A549 (cell line): Measurements from ENCODE around the gene PLIN4. TPM values are rescaled to one million over a fixed set of nuclear protein-coding genes. Genes with fewer than 3 reads are reported as not detected.

Experiments
- ATAC-seq, 2 experiments: fragments of 200-7000 bp in 1 of 2; fragments of >200 bp in 1 of 2; cut with Nextera tagmentation in 1 of 2; cut with Tn5 transposase in 1 of 2; 3 replicates each; pipeline versions ENCODE4 v1.8.0 to v1.9.1; 2018 to 2020; ENCODE audit warnings: mild to moderate bottlenecking in 1 of 2, moderate library complexity in 1 of 2
- CTCF ChIA-PET: fragments of 300-600 bp; sonication (Branson Sonifier 250); formaldehyde crosslinking; extraction: SDS; loops from one replicate; lab custom pipeline; 2021; ENCODE audit warnings: antibody characterized with exemption, inconsistent platforms; lab: Yijun Ruan, JAX
- POLR2A ChIA-PET: fragments of 350-600 bp; formaldehyde crosslinking; extraction: SDS; loops from one replicate; lab custom pipeline; 2021; ENCODE audit warnings: antibody characterized with exemption, inconsistent platforms; lab: Yijun Ruan, JAX
- DNase-seq, 2 experiments: peaks; one replicate each; pipeline versions ENCODE4 v3.0.0 to v3.0.0-alpha.2; 2011 to 2016; ENCODE audit warnings: low read depth in 1 of 2, low spot score in 1 of 2
- FAIRE-seq: peaks from 2 replicates; lab custom pipeline; 2011; peaks lifted over from hg19 to GRCh38; lab: Jason Lieb, UNC
- H3K27ac ChIP-seq, 2 experiments: fragments of >200 bp; sonication (Bioruptor Twin); formaldehyde crosslinking; 3 replicates each; pipeline ENCODE4 v1.5.1; 2016 to 2017
- H3K4me1 ChIP-seq: fragments of >200 bp; sonication (Bioruptor Twin); formaldehyde crosslinking; 3 replicates; pipeline ENCODE4 v1.6.1; 2016
- H3K4me2 ChIP-seq: fragments of >200 bp; sonication (Bioruptor Twin); formaldehyde crosslinking; 3 replicates; pipeline ENCODE4 v1.6.1; 2016
- H3K4me3 ChIP-seq: fragments of >200 bp; sonication (Bioruptor Twin); formaldehyde crosslinking; 3 replicates; pipeline ENCODE4 v1.5.1; 2016
- H3K9me3 ChIP-seq: fragments of >200 bp; sonication (Bioruptor Twin); formaldehyde crosslinking; 3 replicates; pipeline ENCODE4 v1.6.1; 2016
- BHLHE40 ChIP-seq: IDR thresholded peaks from 2 replicates; pipeline ENCODE4 v1.6.1; 2012; ENCODE audit warnings: low read depth, low read length, inconsistent platforms
- CBX8 ChIP-seq: fragments of 200-600 bp; sonication (generic); IDR thresholded peaks from 2 replicates; pipeline ENCODE4 v1.6.1; 2016
- CEBPB ChIP-seq, 2 experiments: fragments of >200 bp in 1 of 2; sonication (Bioruptor Twin) in 1 of 2; formaldehyde crosslinking in 1 of 2; IDR thresholded peaks; 2 replicates each; pipeline ENCODE4 v1.6.1; 2012 to 2016
- CHD2 ChIP-seq: fragments of 150-350 bp; IDR thresholded peaks from 2 replicates; pipeline ENCODE4 v1.6.1; 2014; ENCODE audit warnings: low read length; ENCODE audit not compliant: partially characterized antibody
- EHF ChIP-seq: fragments of 250-450 bp; sonication (Bioruptor Pico); IDR thresholded peaks from 2 replicates; pipeline ENCODE4 v1.5.0; 2020; ENCODE audit warnings: mild to moderate bottlenecking
- FOSB ChIP-seq: fragments of 250-450 bp; sonication (Bioruptor Pico); IDR thresholded peaks from 2 replicates; pipeline ENCODE4 v1.5.0; 2020; ENCODE audit warnings: mild to moderate bottlenecking, moderate library complexity
- FOSL2 ChIP-seq, 2 experiments: fragments of 450-650 bp in 1 of 2; fragments of >200 bp in 1 of 2; sonication (Bioruptor Twin) in 1 of 2; formaldehyde crosslinking; IDR thresholded peaks; 2 replicates each; pipeline versions ENCODE4 v1.5.0 to v1.6.1; 2016 to 2020; ENCODE audit warnings: mild to moderate bottlenecking in 1 of 2, moderate library complexity in 1 of 2
- FOXS1 ChIP-seq: fragments of 250-450 bp; sonication (Bioruptor Pico); IDR thresholded peaks from 2 replicates; pipeline ENCODE4 v1.5.0; 2020; ENCODE audit warnings: mild to moderate bottlenecking, moderate library complexity
- GATA3 ChIP-seq: IDR thresholded peaks from 2 replicates; pipeline ENCODE4 v1.6.1; 2012; ENCODE audit warnings: borderline replicate concordance
- HES2 ChIP-seq: fragments of >200 bp; sonication (Bioruptor Twin); formaldehyde crosslinking; IDR thresholded peaks from 2 replicates; pipeline ENCODE4 v1.6.1; 2016
- HOXB13 ChIP-seq: fragments of 250-450 bp; sonication (Bioruptor Pico); IDR thresholded peaks from 2 replicates; pipeline ENCODE4 v1.5.0; 2020; ENCODE audit warnings: low read depth, mild to moderate bottlenecking, moderate library complexity
- JUN ChIP-seq, 2 experiments: fragments of >200 bp; sonication (Bioruptor Twin); formaldehyde crosslinking; IDR thresholded peaks; 2 replicates in 1 of 2; 3 replicates in 1 of 2; pipeline ENCODE4 v1.6.1; 2016 to 2017
- KDM5A ChIP-seq: fragments of 200-600 bp; sonication (generic); IDR thresholded peaks from 2 replicates; pipeline ENCODE4 v1.6.1; 2016; ENCODE audit warnings: antibody characterized with exemption, mild to moderate bottlenecking
- POLR2A ChIP-seq: IDR thresholded peaks from 2 replicates; pipeline ENCODE4 v1.6.1; 2012; ENCODE audit warnings: mild to moderate bottlenecking, low read length
- POLR2AphosphoS2 ChIP-seq: conservative IDR thresholded peaks from 2 replicates; pipeline ENCODE4 v1.6.1; 2012; ENCODE audit warnings: low read length, improper control_type of control experiment, inconsistent platforms
- RAD21 ChIP-seq, 2 experiments: fragments of >200 bp in 1 of 2; sonication (Bioruptor Twin) in 1 of 2; formaldehyde crosslinking in 1 of 2; IDR thresholded peaks in 1 of 2; conservative IDR thresholded peaks in 1 of 2; 2 replicates in 1 of 2; 3 replicates in 1 of 2; pipeline ENCODE4 v1.6.1; 2012 to 2018; ENCODE audit warnings: inconsistent platforms in 1 of 2
- RCOR1 ChIP-seq: fragments of 150-350 bp; IDR thresholded peaks from 2 replicates; pipeline ENCODE4 v1.6.1; 2014; ENCODE audit warnings: antibody characterized with exemption, low read length, low read depth
- SMC3 ChIP-seq: fragments of >200 bp; sonication (Bioruptor Twin); formaldehyde crosslinking; IDR thresholded peaks from 3 replicates; pipeline ENCODE4 v1.6.1; 2018; ENCODE audit warnings: inconsistent platforms
- TP53 ChIP-seq: fragments of 250-450 bp; sonication (Bioruptor Pico); IDR thresholded peaks from 2 replicates; pipeline ENCODE4 v1.5.0; 2021; ENCODE audit warnings: mild to moderate bottlenecking, moderate library complexity
- ZC3H11A ChIP-seq: fragments of 450-650 bp; IDR thresholded peaks from 2 replicates; pipeline ENCODE4 v1.6.1; 2014; ENCODE audit warnings: antibody characterized with exemption, mild to moderate bottlenecking
- ZFP36 ChIP-seq: fragments of 450-650 bp; IDR thresholded peaks from 2 replicates; pipeline ENCODE4 v1.6.1; 2014; ENCODE audit warnings: borderline replicate concordance; ENCODE audit not compliant: partially characterized antibody
- ZNF302 ChIP-seq: fragments of 250-450 bp; sonication (Bioruptor Pico); IDR thresholded peaks from 2 replicates; pipeline ENCODE4 v1.9.0; 2021; ENCODE audit warnings: inconsistent platforms, mild to moderate bottlenecking, moderate library complexity
- ZSCAN20 ChIP-seq: fragments of 250-450 bp; sonication (Bioruptor Pico); IDR thresholded peaks from 2 replicates; pipeline ENCODE4 v1.8.0; 2022; ENCODE audit warnings: mild to moderate bottlenecking, moderate library complexity
- WGBS: methylation state at CpG from one replicate; pipeline ENCODE4 v1.1.6; 2017; ENCODE audit errors: missing lambda C conversion rate; 5-methylcytosine and 5-hydroxymethylcytosine counted together
- polyA plus RNA-seq, 4 experiments: library from polyadenylated mRNA; depleted of rRNA in 3 of 4; stranded (reverse); fragments of >200 nt; fragmentation: RNase III in 1 of 4; extraction: RNeasy Plus Mini Kit Qiagen cat#74134 plus additional on column Dnase treatment in 1 of 4; gene quantifications; 2 replicates in 3 of 4; 3 replicates in 1 of 4; pipeline ENCODE4 v1.2.3, GENCODE V29; 2011 to 2017
- TF ChIP-seq, protein P1 (sequence below): fragments of >200 bp; sonication (Bioruptor Twin); formaldehyde crosslinking; IDR thresholded peaks from 3 replicates; pipeline ENCODE4 v1.5.1; 2016
- TF ChIP-seq, protein P2 (sequence below): fragments of 250-450 bp; sonication (Bioruptor Pico); IDR thresholded peaks from 2 replicates; pipeline ENCODE4 v1.5.0; 2021; ENCODE audit warnings: mild to moderate bottlenecking, moderate library complexity, borderline replicate concordance

PLIN4 gene
- polyA plus RNA-seq, 2 of the 4 experiments (the other 2 are of a cell fraction), result 0.04 to 0.23 TPM

DNA sequence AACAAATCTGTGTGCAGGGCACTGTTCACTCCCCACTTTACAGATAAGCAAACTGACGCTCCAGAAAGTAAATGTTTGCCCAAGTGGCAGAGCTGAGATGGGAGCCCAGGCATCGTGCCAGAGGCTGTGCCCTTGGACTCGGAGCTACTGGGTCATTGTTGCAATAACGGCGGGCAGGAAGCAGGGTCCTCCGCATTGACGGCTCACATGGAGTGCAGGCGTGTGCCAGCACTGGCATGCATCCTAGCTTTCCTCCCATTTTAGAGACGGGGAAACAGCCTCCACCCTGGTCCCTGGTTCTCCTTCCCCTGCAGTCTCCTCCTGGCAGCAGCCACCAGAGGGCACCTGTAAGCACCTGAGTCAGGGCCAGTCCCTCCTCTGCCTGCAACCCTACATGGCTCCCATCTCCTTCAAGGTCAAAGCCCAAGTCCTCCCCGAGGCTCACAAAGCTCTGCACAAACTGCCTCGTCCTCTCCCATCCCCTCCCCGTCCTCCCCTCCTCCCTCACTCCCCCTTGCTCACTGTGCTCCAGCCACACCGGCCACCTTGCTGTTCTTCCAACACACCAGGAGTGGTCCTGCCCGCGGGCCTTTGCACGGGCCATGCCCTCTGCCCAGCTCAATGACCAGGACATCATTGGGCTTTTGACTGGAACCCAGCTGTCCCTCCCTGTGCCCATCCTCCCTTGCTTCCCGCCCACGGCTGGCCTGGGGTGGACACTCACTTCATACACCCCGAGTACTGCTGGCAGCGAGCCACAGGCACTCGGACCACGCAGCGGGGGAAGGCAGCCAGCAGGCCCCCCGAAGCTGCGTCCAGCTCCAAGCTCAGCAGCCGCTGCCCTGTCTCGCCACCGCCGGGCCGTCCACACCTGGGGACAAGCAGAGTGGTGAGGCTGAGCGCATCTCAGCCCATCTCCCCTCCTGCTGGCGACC lies 29.3 kb upstream of the PLIN4 start:
- no peak for FAIRE-seq
- TF ChIP-seq ZFP36 (peak; percentile 91), CEBPB (IDR thresholded peaks at IDR 0.05) (no peak)
- TF ChIP-seq, protein P1, sequence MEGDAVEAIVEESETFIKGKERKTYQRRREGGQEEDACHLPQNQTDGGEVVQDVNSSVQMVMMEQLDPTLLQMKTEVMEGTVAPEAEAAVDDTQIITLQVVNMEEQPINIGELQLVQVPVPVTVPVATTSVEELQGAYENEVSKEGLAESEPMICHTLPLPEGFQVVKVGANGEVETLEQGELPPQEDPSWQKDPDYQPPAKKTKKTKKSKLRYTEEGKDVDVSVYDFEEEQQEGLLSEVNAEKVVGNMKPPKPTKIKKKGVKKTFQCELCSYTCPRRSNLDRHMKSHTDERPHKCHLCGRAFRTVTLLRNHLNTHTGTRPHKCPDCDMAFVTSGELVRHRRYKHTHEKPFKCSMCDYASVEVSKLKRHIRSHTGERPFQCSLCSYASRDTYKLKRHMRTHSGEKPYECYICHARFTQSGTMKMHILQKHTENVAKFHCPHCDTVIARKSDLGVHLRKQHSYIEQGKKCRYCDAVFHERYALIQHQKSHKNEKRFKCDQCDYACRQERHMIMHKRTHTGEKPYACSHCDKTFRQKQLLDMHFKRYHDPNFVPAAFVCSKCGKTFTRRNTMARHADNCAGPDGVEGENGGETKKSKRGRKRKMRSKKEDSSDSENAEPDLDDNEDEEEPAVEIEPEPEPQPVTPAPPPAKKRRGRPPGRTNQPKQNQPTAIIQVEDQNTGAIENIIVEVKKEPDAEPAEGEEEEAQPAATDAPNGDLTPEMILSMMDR, result peak; percentile 36
- POLR2A ChIA-PET, result no interaction called here

DNA sequence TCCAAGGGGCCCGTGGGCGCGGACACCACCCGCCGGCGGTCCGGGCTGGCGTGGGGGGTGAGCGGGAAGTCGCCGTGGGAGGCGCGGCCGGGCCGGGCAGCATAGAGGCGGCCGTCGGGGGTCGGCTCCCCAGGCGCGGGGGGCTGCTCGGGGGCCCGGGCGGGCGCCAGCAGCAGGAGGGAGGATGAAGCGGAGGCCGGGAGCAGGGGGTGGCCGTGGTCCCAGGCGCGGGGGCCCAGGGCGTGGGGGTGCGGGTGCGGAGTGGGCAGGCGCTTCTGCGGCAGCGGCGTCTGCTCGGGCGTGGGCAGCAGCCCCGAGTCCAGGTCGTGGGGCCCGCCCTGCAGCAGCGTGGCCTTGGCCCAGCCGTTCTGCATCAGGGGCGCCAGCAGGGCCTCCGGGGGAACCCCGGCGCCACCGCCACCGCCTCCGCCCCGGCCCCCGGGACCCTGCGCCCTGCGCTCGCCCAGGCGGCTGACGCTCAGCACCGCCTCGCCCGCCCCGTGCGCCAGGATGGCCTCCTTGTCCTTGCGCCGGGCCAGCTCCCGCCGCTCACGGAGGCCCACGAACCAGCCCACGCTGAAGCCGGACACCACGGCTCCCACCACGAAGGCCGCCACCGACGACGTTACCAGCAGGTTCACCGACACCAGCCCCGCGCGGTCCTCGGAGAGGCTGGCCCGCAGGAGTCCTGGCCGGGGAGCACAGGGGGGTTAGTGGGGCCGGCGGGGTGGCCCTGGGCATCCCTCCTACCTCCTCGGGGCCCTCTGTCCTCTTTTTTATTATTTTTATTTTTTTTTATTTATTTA lies 25.8 kb upstream of the PLIN4 start:
- WGBS, result 95% methylated on average over 18 of the region's 87 CpGs
- Histone ChIP-seq H3K9me3 (no peaks in the 10 kb centered on the region), H3K27ac (no peak overlapping the region), H3K4me1 (peaks cover 4% of the 10 kb centered on the region; the same call in 1 of the 3 replicates), H3K4me2 (no peak overlapping the region), H3K4me3 (no peak overlapping the region)
- TF ChIP-seq HES2, result no peak
- TF ChIP-seq, protein P2, sequence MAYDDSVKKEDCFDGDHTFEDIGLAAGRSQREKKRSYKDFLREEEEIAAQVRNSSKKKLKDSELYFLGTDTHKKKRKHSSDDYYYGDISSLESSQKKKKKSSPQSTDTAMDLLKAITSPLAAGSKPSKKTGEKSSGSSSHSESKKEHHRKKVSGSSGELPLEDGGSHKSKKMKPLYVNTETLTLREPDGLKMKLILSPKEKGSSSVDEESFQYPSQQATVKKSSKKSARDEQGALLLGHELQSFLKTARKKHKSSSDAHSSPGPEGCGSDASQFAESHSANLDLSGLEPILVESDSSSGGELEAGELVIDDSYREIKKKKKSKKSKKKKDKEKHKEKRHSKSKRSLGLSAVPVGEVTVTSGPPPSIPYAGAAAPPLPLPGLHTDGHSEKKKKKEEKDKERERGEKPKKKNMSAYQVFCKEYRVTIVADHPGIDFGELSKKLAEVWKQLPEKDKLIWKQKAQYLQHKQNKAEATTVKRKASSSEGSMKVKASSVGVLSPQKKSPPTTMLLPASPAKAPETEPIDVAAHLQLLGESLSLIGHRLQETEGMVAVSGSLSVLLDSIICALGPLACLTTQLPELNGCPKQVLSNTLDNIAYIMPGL (CRISPR knock-in tag), result no peak
- TF ChIP-seq CHD2, result no peak
- no peak for TF ChIP-seq FOSL2 (IDR thresholded peaks at IDR 0.05)
- TF ChIP-seq FOSL2 (CRISPR knock-in tag; IDR thresholded peaks at IDR 0.05), result no peak
- no peak for TF ChIP-seq FOXS1
- TF ChIP-seq EHF, result no peak
- TF ChIP-seq ZSCAN20 (CRISPR knock-in tag), result no peak
- TF ChIP-seq POLR2A, result no peak
- TF ChIP-seq TP53 (CRISPR knock-in tag), result no peak
- no peak for TF ChIP-seq CBX8
- DNase-seq (no peak), ATAC-seq (no peak), FAIRE-seq (no peak)
- CTCF ChIA-PET, result interaction anchor here (1.0 kb wide), 1 partner anchor 19 kb away, joined by 3 read pairs; no protein-coding TSS in a partner anchor
- POLR2A ChIA-PET, result no interaction called here

More for the DNA sequence above, 29.3 kb upstream of the PLIN4 start:
- Histone ChIP-seq H3K4me2 (no peak overlapping the region), H3K4me1 (peaks cover 4% of the 10 kb centered on the region; the same call in 1 of the 3 replicates), H3K4me3 (no peak overlapping the region), H3K9me3 (no peaks in the 10 kb centered on the region), H3K27ac (no peak overlapping the region)
- CTCF ChIA-PET, result interaction anchor here (0.8 to 4.1 kb wide), 15 partner anchors 9 to 89 kb away, joined by 3 to 15 read pairs (median 5); partner anchors contain the start of genes PLIN5 and SEMA6B
- DNase-seq (peak in 1 of 2 experiments; percentile 59), ATAC-seq (peak; percentile 67 to 85)
- 50% methylated on average over 16 of the region's 32 CpGs for WGBS

DNA sequence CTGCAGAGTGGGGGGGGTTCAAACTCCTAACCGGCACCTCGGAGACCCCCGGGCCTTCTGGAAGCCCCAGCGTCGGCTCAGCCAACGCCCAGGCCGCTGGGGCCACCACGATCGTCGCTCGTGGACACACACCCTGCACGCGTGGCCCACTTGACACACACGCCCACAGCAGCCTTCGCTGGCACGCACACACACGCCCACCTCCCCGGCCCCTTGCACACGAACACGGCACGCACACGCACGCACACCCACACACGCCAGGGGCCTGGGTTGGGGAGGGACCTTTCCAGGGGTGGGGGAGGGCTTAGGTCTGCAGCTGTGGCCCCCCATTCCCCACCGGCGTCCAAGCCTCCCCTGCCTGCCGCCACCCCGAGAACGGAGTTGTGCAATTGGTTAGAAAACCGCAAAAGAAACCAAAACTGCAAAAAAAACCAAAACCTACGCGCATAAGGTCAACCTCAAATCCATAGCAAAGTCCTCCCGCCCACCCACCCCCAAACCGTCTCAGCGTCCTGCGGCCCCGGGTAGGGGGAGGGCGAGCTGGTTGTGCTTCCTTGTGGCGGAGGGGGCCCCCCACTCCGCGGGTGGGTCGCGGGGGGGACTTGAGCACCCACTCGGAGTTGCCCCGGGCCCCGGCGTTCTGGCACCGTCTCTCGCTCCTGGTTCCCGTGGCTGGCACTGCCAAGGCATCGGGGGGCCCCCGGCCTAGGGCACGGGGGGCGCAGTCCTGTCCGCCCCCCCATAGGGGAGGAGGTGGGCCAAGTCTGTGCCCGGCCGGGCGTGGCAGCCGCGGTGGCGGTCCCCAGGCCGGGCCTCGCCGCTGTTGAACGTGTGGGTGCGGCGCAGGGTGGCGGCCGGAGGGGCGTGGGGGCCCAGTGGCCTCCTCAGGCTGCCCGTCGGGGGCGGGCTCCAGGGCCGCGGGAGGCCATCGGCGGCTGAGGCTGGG lies 24.9 kb upstream of the PLIN4 start:
- 80% methylated on average over 16 of the region's 77 CpGs for WGBS
- no peak overlapping the region for H3K27ac ChIP-seq
- no peak for ATAC-seq
- ChIA-PET CTCF (interaction anchor here (1.2 to 2.2 kb wide), 2 partner anchors 20 to 93 kb away, joined by 3 to 7 read pairs; no protein-coding TSS in a partner anchor), POLR2A (no interaction called here)
- FAIRE-seq, result no peak
- no peak overlapping the region for H3K4me3 ChIP-seq
- no peak for DNase-seq
- no peak overlapping the region for H3K4me2 ChIP-seq
- no peaks in the 10 kb centered on the region for H3K9me3 ChIP-seq
- H3K4me1 ChIP-seq, result peaks cover 4% of the 10 kb centered on the region; the same call in 1 of the 3 replicates
- TF ChIP-seq ZFP36 (no peak), BHLHE40 (no peak), POLR2AphosphoS2 (no peak), ZNF302 (CRISPR knock-in tag) (no peak), ZC3H11A (no peak), RAD21 (conservative IDR thresholded peaks at IDR 0.05 in 1 of 2, IDR thresholded peaks at IDR 0.05 in 1 of 2) (no peak), ZSCAN20 (CRISPR knock-in tag) (no peak), TP53 (CRISPR knock-in tag) (no peak), RCOR1 (no peak), KDM5A (no peak), HOXB13 (no peak), GATA3 (no peak), EHF (no peak), HES2 (no peak), FOSB (CRISPR knock-in tag) (no peak), JUN (IDR thresholded peaks at IDR 0.05) (no peak), SMC3 (no peak)
